Heart right ventricle (tissue), 16 donors: ENCODE measurements around the gene C14orf132. TPM values are rescaled to one million over a fixed set of nuclear protein-coding genes. Genes with fewer than 3 reads are reported as not detected.

Source experiments
- ATAC-seq, 8 donors: fragments of 200-7000 bp; cut with Tn5 transposase; one replicate each; pipeline ENCODE4 v1.9.1; 2020; ENCODE audit warnings: mild to moderate bottlenecking in 8 of 8, moderate library complexity in 8 of 8, moderate number of reproducible peaks in 1 of 8
- DNase-seq, 2 donors: peaks; one replicate each; pipeline ENCODE4 v3.0.0-alpha.2; 2020
- H3K27ac ChIP-seq, 10 donors: fragments of 200-600 bp; sonication (generic) in 2 of 10; one replicate each; pipeline versions ENCODE4 v1.5.0 to v1.8.0; 2020 to 2022; ENCODE audit warnings: mild to moderate bottlenecking in 3 of 10
- H3K27me3 ChIP-seq, 7 donors: fragments of 200-600 bp; one replicate each; pipeline ENCODE4 v1.8.0; 2021 to 2022; ENCODE audit warnings: mild to moderate bottlenecking in 2 of 7
- H3K36me3 ChIP-seq, 9 donors: fragments of 200-600 bp; sonication (generic) in 1 of 9; one replicate each; pipeline versions ENCODE4 v1.5.0 to v1.8.0; 2020 to 2022; ENCODE audit warnings: mild to moderate bottlenecking in 2 of 9
- H3K4me1 ChIP-seq, 9 donors: fragments of 200-600 bp; sonication (generic) in 1 of 9; one replicate each; pipeline versions ENCODE4 v1.5.0 to v1.8.0; 2020 to 2022; ENCODE audit warnings: mild to moderate bottlenecking in 4 of 9
- H3K4me3 ChIP-seq, 10 donors: fragments of 200-600 bp; sonication (generic) in 2 of 10; one replicate each; pipeline versions ENCODE4 v1.5.0 to v1.8.0; 2020 to 2022; ENCODE audit warnings: mild to moderate bottlenecking in 7 of 10, moderate library complexity in 2 of 10
- H3K9me3 ChIP-seq, 11 donors: fragments of 200-600 bp in 10 of 11; sonication (generic) in 2 of 11; one replicate each; pipeline versions ENCODE4 v1.5.0 to v1.8.0; 2013 to 2022; ENCODE audit warnings: mild to moderate bottlenecking in 2 of 11, control low read depth in 1 of 11, moderate library complexity in 1 of 11
- CTCF ChIP-seq, 9 donors: fragments of 200-600 bp; sonication (generic) in 2 of 9; IDR thresholded peaks; one replicate each; pipeline versions ENCODE4 v1.5.0 to v1.8.0; 2021 to 2022; ENCODE audit warnings: antibody characterized with exemption in 9 of 9, mild to moderate bottlenecking in 5 of 9, moderate library complexity in 1 of 9
- WGBS, 2 donors: extraction: QIAGEN DNeasy Blood & Tissue Kit; methylation state at CpG; one replicate each; pipeline ENCODE4 v1.1.7; 2013; ENCODE audit warnings: inconsistent platforms in 1 of 2; 5-methylcytosine and 5-hydroxymethylcytosine counted together
- intact Hi-C, 10 donors: fragments of 100-400 bp; cut with DNase I; formaldehyde crosslinking; loops; one replicate each; pipeline versions ENCODE4 v1.11.1 to v1.14.2; 2022
- polyA plus RNA-seq, 2 donors: library from polyadenylated mRNA; stranded (reverse); fragments of 200-250 nt; gene quantifications; one replicate each; pipeline ENCODE4 v1.2.3, GENCODE V29; 2013
- total RNA-seq, 10 donors: library from RNA; stranded (reverse); fragmentation: NEBNext Ultra II Directional in 3 of 10; extraction: Animal tissue kit (Norgen Biotek cat#: 25700) in 3 of 10; gene quantifications; one replicate each; pipeline versions ENCODE4 v1.2.1 to v1.2.4, GENCODE V29; 2021 to 2023
- donor health status: Arrhythmogenic right ventricular cardiomyopathy.
- donor health status: ischemic (EF 13 %, LVEDD 7.1; RV severe dilation, severe dysfunction).
- donor health status: healthy with polysubstance abuse.
- donor health status: DM: no; HTN: yes; CAD: no.
- donor health status: DM: no; HTN: no; CAD: no.
- donor health status: ischemic (EF 25% LVEDD 6.9; RV normal size, moderate dysfunction).
- donor health status: ischemic (EF 25% LVEDD 5.7; RV mildly dilated, moderate dysfunction).
- donor health status: healthy.
- donor health status: DM: yes; HTN: yes; CAD: no.
- donor health status: Ischemic cardiomyopathy.
- donor health status: ischemic (EF 35%, LVEDD 5.7; RV mildly dilated, moderate dysfunction).
- donor health status: nonischemic (EF 11% LVEDD 7.7; RV severe dilation, severe dysfunction).
- donor health status: DM: yes; HTN: yes; CAD: no.
- donor health status: PGD.
- donor health status: ischemic (EF 29% LVEDD 5.4; RV normal size, mild dysfunction).
- donor health status: nonischemic (EF 23%, LVEDD 6.1; RV moderate dilation, normal function).

Gene C14orf132
- total and polyA plus RNA-seq, 12 donors = 0.80 to 16.2 (median 2.5) TPM

- no peaks in the 10 kb centered on the region for H3K27me3 ChIP-seq
- 91 to 93% methylated on average over 10 of the region's 10 CpGs for WGBS, 2 donors
- ATAC-seq = no peak
- DNase-seq = no peak
- TF ChIP-seq CTCF (IDR thresholded peaks at IDR 0.05) = no peak
- intact Hi-C loops = no loop called here
- no peak overlapping the region for H3K4me3 ChIP-seq
- peaks cover 0 to 35% (median 6%) of the 10 kb centered on the region in 9 donors for H3K4me1 ChIP-seq
- no peaks in the 10 kb centered on the region for H3K36me3 ChIP-seq
- H3K9me3 ChIP-seq = no peaks in the 10 kb centered on the region
- H3K27ac ChIP-seq = peak overlapping the region in 5 of 10 donors; percentile 77 to 92 (median 84)
Measured at GRCh38 chr14:96052541-96053247, 13.5 kb downstream of the C14orf132 start.

GRCh38 chr14:96053248-96053599 lies 14.1 kb downstream of the C14orf132 start:
- TF ChIP-seq CTCF (IDR thresholded peaks at IDR 0.05) = no peak

GRCh38 chr14:96053600-96054381 lies 14.6 kb downstream of the C14orf132 start:
- 66 to 70% methylated on average over 13 of the region's 13 CpGs for WGBS, 2 donors
- Histone ChIP-seq H3K4me1 (peaks cover 0 to 35% (median 6%) of the 10 kb centered on the region in 9 donors), H3K27ac (peak overlapping the region in 8 of 10 donors; percentile 35 to 92 (median 79)), H3K4me3 (no peak overlapping the region), H3K27me3 (peaks cover 0 to 5% (median 0%) of the 10 kb centered on the region in 7 donors), H3K9me3 (no peaks in the 10 kb centered on the region), H3K36me3 (no peaks in the 10 kb centered on the region)
- intact Hi-C loops = no loop called here
- no peak for TF ChIP-seq CTCF (IDR thresholded peaks at IDR 0.05)
- DNase-seq (peak in 1 of 2 donors; percentile 84), ATAC-seq (peak in 7 of 8 donors; percentile 77 to 97 (median 96))

More at GRCh38 chr14:96053248-96053599, 14.1 kb downstream of the C14orf132 start:
- WGBS, 2 donors = 72 to 76% methylated on average over 5 of the region's 5 CpGs
- intact Hi-C loops = no loop called here
- ATAC-seq (peak in 1 of 8 donors; percentile 34), DNase-seq (no peak)
- no peaks in the 10 kb centered on the region for H3K27me3 ChIP-seq
- peaks cover 0 to 35% (median 6%) of the 10 kb centered on the region in 9 donors for H3K4me1 ChIP-seq
- H3K27ac ChIP-seq = peak overlapping the region in 7 of 10 donors; percentile 35 to 92 (median 81)
- no peaks in the 10 kb centered on the region for H3K36me3 ChIP-seq
- H3K9me3 ChIP-seq = no peaks in the 10 kb centered on the region
- H3K4me3 ChIP-seq = no peak overlapping the region

GRCh38 chr14:96054661-96055060 lies 15.5 kb downstream of the C14orf132 start:
- intact Hi-C loops = no loop called here
- H3K4me3 ChIP-seq = no peak overlapping the region
- ATAC-seq (no peak), DNase-seq (no peak)
- H3K9me3 ChIP-seq = no peaks in the 10 kb centered on the region
- H3K36me3 ChIP-seq = no peaks in the 10 kb centered on the region
- 85 to 88% methylated on average over 2 of the region's 2 CpGs for WGBS, 2 donors
- peaks cover 0 to 35% (median 6%) of the 10 kb centered on the region in 9 donors for H3K4me1 ChIP-seq
- peaks cover 0 to 8% (median 0%) of the 10 kb centered on the region in 7 donors for H3K27me3 ChIP-seq
- peak overlapping the region in 3 of 10 donors; percentile 81 to 92 (median 89) for H3K27ac ChIP-seq
- no peak for TF ChIP-seq CTCF (IDR thresholded peaks at IDR 0.05)
